NCI-H2081 treated with DMSO at 0.1 percent for 48 hours (cell line): Measurements from ENCODE around the gene RTCB.
"Not testable (repeated sequence)": the region's sequence is repeated elsewhere in the genome, so short reads cannot be mapped to it uniquely, and the experiment has no call there.

Source experiments
- DNase-seq: peaks from one replicate; lab custom pipeline; 2025; lab: John Stamatoyannopoulos, UW

Gene RTCB

GRCh38 chr22:32389685-32390084 lies 22.4 kb downstream of the RTCB start:
- no peak for DNase-seq

- DNase-seq = no peak
These were observed 26.4 kb downstream of the RTCB start for GRCh38 chr22:32385681-32386080.

- DNase-seq = no peak
These were observed 31.1 kb downstream of the RTCB start for GRCh38 chr22:32380991-32381390.

GRCh38 chr22:32378707-32379272 lies 33.3 kb downstream of the RTCB start:
- no peak for DNase-seq

- no peak for DNase-seq
These were observed 35.4 kb downstream of the RTCB start for GRCh38 chr22:32376681-32377080.

GRCh38 chr22:32375678-32376450 lies 36.2 kb downstream of the RTCB start:
- DNase-seq = no peak

- no peak for DNase-seq
These were observed 47.8 kb downstream of the RTCB start for GRCh38 chr22:32364210-32364609.

- no peak for DNase-seq
These were observed 50.8 kb downstream of the RTCB start for GRCh38 chr22:32361257-32361656.

- not testable (repeated sequence) for DNase-seq
These were observed 52.0 kb downstream of the RTCB start for GRCh38 chr22:32360096-32360495.

GRCh38 chr22:32357567-32357966 lies 54.5 kb downstream of the RTCB start, which contains the start of gene RFPL3:
Gene RFPL3, plus strand, starts transcription at chr22:32357867. Its CDS starts 205 bp downstream, at chr22:32358072.
- not testable (repeated sequence) for DNase-seq

- no peak for DNase-seq
These were observed 56.3 kb downstream of the RTCB start for GRCh38 chr22:32355760-32356159.

- no peak for DNase-seq
These were observed 57.4 kb downstream of the RTCB start for GRCh38 chr22:32354360-32355351.

- DNase-seq = no peak
These were observed 58.2 kb downstream of the RTCB start for GRCh38 chr22:32353840-32354239.

GRCh38 chr22:32353292-32353691 lies 58.8 kb downstream of the RTCB start:
- no peak for DNase-seq

GRCh38 chr22:32352681-32353080 lies 59.4 kb downstream of the RTCB start:
- no peak for DNase-seq

- not testable (repeated sequence) for DNase-seq
These were observed 60.2 kb downstream of the RTCB start for GRCh38 chr22:32351875-32352274.

GRCh38 chr22:32348031-32348611 lies 63.9 kb downstream of the RTCB start:
- no peak for DNase-seq

- DNase-seq = no peak
These were observed 68.1 kb downstream of the RTCB start for GRCh38 chr22:32343941-32344340.

- no peak for DNase-seq
These were observed 69.1 kb downstream of the RTCB start for GRCh38 chr22:32342977-32343376.

- no peak for DNase-seq
These were observed 70.8 kb downstream of the RTCB start for GRCh38 chr22:32341122-32341740.

GRCh38 chr22:32340411-32340810 lies 71.6 kb downstream of the RTCB start:
- DNase-seq = no peak
